ENCODE measurements around the gene FAM111A. TPM values are rescaled to one million over a fixed set of nuclear protein-coding genes. Genes with fewer than 3 reads are reported as not detected.

FAM111A gene
- total and polyA plus RNA-seq, 9 of the 15 experiments (the other 6 are each of a cell fraction or from before 2014, with no cell fraction given): 14.8 to 30.6 (median 20.1) TPM

- no peak for TF ChIP-seq RERE (CRISPR knock-in tag; IDR thresholded peaks at IDR 0.05; ENCODE audit: borderline replicate concordance)
- TF ChIP-seq CBX5 (IDR thresholded peaks at IDR 0.05; ENCODE audit: borderline replicate concordance, low read depth): no peak
- no peak for TF ChIP-seq PHTF2 (CRISPR knock-in tag; IDR thresholded peaks at IDR 0.05)
- no peak for TF ChIP-seq ZNF668 (CRISPR knock-in tag; IDR thresholded peaks at IDR 0.05)
- TF ChIP-seq EP400 (IDR thresholded peaks at IDR 0.05): peak; percentile 44; the same call in 1 of the 2 replicates
- no peak for TF ChIP-seq ZNF311 (CRISPR knock-in tag; IDR thresholded peaks at IDR 0.05)
- TF ChIP-seq SMAD1 (IDR thresholded peaks at IDR 0.05; ENCODE audit: low read depth, low read length, partially characterized antibody): no peak
- peak in 1 of 2 experiments; percentile 56; a peak in 2 of 4 replicates for TF ChIP-seq HDAC1 (IDR thresholded peaks at IDR 0.05)
- no peak for TF ChIP-seq ZNF184 (CRISPR knock-in tag; IDR thresholded peaks at IDR 0.05)
- no peak for TF ChIP-seq ZBED1 (IDR thresholded peaks at IDR 0.05)
- no peak for TF ChIP-seq AFF4 (CRISPR knock-in tag; IDR thresholded peaks at IDR 0.05)
- TF ChIP-seq MEIS2 (IDR thresholded peaks at IDR 0.05; ENCODE audit: partially characterized antibody): peak; percentile 74
- TF ChIP-seq ZNF239 (CRISPR knock-in tag; IDR thresholded peaks at IDR 0.05): no peak
- TF ChIP-seq CREB3 (tag; conservative IDR thresholded peaks at IDR 0.05; ENCODE audit: low read depth): no peak
- TF ChIP-seq CTBP1 (IDR thresholded peaks at IDR 0.05; ENCODE audit: borderline replicate concordance): peak; percentile 85
- TF ChIP-seq ZNF717 (CRISPR knock-in tag; IDR thresholded peaks at IDR 0.05): no peak
- no peak for TF ChIP-seq CCNT2 (IDR thresholded peaks at IDR 0.05; ENCODE audit: borderline replicate concordance, extremely low read depth, insufficient read length, low read depth, low read length)
- TF ChIP-seq SAP30 (IDR thresholded peaks at IDR 0.05; ENCODE audit: borderline replicate concordance, insufficient read depth, low read depth, low read length, poor library complexity, severe bottlenecking): peak; percentile 19
These were observed 29.1 kb downstream of the FAM111A start, which contains the start of gene DTX4 (continued) for GRCh38 chr11:59171508-59172322.
